DMS153 (cell line): ENCODE measurements around the gene PEX10.
A peak's percentile ranks its signal among the peaks of the same experiment; 100 is the strongest.

Source experiments
- DNase-seq: peaks from one replicate; lab custom pipeline; 2025; lab: John Stamatoyannopoulos, UW

Gene PEX10

GRCh38 chr1:2404890-2405511 is 7.4 kb downstream of the PEX10 start:
- no peak for DNase-seq

- no peak for DNase-seq
These were observed 8.0 kb downstream of the PEX10 start for GRCh38 chr1:2404142-2404889.

DNA sequence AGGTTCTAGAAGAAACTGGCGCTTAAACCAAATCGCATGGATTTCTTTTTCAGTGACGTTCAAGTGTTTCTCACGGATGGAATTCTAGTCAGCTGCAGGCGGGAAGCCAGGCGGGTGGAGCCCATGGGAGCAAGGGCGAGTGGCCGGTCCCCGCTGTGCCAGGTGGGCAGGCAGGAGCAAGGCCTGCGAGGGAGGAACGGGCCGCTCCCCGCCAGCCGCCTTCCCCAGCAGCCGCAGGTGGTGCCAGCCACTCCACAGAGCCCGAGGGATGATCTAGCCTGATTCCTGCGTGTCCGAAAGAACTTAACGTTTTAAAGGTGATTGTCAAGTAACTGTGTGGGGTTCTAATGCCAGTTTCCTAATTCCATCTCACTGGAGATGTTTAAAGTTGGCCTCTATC is 9.1 kb downstream of the PEX10 start:
- no peak for DNase-seq

DNA sequence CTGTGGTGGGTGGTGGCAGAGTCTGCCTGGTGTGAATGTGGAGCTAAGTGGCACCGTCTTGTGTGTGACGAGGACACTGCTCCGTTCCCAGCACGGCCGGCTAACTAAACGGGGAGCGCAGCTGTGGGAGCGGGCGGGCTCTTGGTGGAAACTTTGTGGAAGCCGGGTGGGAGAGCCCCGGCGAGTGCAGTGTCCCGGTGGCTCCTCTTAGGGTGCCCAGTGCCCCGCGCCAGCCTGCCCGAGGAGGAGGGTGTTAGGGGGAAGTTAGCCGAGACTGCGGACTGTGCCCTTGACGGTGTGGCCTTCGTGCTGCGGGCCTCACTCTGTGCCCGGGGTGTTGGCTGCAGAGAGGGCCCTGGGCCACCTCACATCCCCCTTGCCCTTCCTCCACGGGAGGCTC is 9.9 kb downstream of the PEX10 start:
- DNase-seq = no peak

GRCh38 chr1:2400950-2401649 is 11.3 kb downstream of the PEX10 start:
- no peak for DNase-seq

DNA sequence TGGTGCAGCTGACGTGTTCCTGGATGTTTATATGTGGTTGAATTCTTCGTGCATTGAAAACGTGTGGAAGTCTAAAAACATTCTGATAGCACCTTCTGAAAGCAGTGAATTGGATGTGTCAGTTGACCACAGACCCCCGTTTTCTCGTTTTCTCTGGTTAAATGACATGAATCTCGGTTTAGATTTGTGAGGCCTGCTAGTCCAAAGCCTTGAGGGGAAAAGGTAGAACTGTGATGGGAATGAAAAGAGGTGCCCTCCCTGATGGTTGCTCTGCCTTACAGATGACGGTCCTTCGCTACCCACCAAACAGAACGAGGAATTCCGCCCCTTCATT is 11.8 kb downstream of the PEX10 start:
- no peak for DNase-seq

DNA sequence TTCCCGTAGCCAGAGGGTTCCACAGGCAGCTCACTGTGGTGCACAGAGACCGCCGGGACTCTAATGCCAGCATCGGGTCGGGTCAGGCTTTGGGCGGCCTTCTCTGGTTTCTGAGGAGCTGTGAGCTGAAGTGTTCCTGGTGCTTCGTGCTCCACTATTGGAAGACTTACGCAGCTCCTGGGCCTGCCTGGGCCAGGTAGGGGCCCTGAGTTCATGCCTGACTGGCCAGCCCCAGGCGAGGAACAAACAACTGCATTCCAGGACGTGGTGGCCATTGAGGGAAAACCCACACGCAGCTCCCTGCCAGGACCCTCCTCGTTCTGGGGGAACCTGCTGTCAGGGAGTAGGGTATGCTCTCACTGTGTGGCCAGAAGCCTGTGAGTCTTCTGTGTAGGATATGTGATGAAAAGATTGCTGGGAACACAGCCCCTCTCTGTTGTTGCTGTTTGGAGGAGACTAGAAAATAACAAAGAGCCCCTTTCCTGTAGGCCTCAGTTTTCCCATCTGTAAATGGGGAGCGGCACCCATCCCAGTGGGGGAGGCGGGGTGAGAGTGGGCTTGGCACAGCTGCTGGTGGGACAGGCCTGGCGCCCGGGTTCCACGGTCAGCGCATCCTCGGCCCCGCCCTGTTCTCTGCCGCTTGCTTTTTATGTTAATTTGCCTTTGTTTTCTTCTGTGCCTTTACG is 12.3 kb downstream of the PEX10 start:
- DNase-seq = no peak

DNA sequence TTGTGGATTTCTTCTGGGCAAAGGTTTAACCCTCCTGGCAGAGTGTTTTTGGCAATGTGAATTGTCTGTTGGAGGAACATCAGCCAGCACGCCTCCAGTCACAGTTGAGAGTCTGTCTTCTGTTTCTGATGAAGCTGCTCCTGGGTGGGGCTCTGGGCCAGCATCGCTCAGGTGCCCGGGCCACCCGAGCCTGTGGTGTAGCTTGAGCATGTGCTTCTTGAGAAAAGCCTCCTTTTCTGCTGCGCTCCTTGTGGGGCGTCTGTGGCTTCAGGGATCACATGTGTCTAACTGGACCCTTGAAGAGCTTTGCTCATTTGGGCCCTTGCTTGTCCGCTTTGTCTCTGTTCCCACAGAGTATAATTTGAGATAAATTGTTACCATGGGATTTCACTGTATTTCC is 13.5 kb downstream of the PEX10 start:
- DNase-seq = no peak

- no peak for DNase-seq
These were observed 15.2 kb downstream of the PEX10 start for GRCh38 chr1:2397007-2397679.

DNA sequence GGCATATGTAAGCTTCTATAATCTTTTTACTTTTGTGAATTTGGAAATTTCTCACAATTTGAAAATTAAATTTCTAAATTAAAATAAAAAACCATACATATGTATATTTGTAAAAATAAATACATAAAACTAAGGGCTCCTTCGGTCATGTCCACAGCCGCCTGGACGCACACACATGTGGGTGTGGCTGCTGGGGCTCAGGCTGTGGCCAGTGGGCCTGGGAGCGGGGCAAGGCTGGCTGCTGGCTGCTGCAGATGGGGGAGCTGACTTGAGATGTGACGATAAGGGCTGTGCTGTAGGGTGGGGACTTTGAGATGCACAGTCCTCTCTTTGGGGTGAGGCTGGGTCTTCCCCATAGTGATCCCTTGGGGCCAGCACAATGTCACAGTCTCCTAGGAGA is 15.9 kb downstream of the PEX10 start:
- DNase-seq = no peak

- no peak for DNase-seq
These were observed 16.3 kb downstream of the PEX10 start for GRCh38 chr1:2396059-2396458.

- DNase-seq = no peak
These were observed 17.1 kb downstream of the PEX10 start for GRCh38 chr1:2395245-2395644.

DNA sequence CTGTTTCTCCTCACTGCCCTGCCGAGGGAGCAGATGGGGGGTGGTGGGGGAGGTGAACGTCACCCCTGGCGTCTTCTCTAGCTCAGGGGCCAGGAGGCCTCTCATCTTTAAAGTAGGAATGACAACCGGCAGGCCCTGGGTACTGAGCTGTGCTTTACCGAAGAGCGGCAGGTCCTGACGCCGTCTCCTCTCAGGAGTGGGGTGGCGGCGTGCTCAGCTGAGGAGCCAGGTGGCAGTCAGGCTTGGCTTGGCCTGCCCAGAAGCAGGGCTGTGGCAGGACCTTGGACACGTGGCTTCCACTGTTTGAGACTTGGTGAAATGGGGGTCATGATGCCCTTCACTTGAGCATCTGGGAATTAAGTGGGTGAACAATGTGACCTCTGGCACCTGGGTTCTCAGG is 17.6 kb downstream of the PEX10 start:
- DNase-seq = no peak

- no peak for DNase-seq
These were observed 18.1 kb downstream of the PEX10 start for GRCh38 chr1:2394220-2394619.

DNA sequence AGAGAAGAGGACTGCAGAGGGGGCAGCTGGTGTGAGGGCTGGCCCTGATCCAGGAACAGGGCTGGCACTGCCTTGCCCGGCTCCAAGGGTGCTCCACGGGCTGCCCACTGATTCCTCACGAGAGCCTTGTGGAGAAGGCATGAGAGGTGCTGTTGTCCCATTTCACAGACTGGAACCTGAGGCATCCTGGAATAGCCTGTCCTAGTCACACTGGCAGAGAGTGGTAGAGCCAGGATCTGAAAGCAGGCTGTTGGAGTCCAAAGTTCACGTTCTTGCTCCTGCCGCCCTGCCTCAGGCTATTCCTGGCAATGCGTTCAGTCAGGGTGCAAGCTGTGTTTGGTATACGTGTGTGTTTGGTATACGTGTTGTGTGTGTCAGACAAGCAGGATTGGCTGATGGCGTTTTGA is 18.9 kb downstream of the PEX10 start:
- DNase-seq = no peak

DNA sequence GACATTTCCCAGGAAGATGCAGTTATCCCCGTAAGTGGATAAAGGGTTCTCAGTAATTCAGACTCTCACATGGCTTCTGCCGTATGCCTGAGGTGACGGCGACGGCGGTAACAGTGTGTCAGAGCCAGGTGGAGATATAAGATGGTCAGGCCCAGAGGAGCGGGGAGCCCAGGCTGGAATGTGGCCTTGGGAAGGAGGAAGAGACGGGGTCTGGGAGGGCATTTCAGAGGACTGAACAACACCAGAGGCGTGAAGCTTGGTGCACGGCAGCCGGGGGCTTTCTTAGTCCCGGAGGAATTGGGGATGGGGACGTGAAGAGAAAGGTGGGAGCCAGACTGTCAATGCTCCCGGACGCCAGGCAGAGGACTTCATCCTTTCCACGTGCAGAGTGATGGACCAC is 19.7 kb downstream of the PEX10 start:
- DNase-seq = no peak

DNA sequence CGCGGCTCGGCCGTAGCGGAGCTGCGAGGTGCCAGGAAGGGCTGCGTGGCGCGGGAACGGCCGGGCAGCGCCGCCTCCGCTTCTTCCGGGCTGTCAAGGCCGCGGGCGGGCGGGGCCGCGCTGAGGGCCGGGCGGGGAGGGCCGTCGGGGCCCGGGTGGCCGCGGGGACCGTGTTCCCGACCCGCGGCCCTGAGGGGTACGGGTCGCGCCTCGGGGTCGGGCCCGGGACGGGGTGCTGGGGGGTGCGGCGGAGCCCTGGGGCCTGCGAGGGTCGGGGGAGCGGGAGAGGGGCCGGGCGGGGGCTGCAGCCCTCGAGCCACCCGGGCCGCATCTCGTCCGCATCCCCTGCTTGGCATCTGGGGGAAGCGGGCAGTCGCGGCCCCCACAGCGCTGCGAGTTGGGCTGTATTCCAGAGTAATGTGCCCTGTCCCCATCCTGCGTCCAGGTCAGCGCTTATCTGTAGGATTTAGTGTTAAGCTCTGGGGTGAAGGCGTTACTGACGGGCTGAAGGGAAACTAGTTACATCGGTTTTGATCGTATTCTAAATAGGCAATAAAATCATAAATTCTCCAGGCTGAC is 20.3 kb downstream of the PEX10 start:
- no peak for DNase-seq

DNA sequence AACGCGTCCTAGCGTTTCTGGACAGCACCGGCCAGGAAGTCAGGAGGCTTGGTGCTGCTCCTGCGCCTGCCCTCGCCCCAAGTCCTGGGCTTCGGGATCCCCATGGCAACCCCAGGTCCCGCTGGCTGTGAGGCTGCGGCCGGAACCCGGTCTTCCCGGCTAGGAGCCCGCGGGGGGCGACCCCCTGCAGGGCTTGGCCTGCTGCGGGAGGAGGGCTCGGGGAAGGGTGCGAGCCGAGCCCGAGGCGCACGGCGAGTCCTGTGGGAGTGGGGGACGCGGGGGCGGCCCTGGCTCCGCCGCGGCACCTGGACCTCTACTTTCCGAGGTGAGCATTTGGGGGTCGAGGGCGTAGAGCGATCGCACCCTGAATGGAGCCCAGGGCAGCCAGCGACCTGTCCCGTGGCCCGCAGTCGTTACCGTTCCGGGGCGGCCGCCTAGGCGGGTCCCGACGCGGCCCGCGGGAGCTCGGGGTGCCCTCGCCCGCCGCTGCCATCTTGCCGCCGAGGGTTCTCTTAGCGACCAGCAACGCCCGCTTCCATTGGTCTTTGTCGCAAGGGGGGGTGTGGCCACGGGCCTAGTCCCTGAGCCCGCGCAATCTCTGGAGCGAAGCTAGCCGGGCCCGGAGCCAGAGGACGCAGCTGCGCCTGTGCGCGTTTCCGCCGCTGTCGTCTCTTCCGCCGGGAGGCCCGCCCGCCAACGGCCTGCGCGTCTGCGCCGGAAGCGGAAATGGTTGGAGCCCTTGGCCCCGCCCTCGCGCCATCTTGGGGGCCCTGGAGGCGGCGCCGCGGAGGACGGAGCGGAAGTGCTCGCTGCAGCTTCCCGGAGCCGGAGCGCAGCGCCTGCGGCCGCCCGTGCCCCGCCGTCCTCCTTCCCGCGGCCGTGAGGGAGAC is 21.1 kb downstream of the PEX10 start, which contains the start of the genes MORN1 and RER1:
Gene MORN1, minus strand, starts transcription at position 514 of the 890 bp plus-strand sequence. Its CDS starts 21 bp downstream, at position 493.
Gene RER1, plus strand, starts transcription at position 801 of the 890 bp plus-strand sequence. CDS start 3,950 bp downstream, outside the sequence.
- DNase-seq = peak; percentile 100

DNA sequence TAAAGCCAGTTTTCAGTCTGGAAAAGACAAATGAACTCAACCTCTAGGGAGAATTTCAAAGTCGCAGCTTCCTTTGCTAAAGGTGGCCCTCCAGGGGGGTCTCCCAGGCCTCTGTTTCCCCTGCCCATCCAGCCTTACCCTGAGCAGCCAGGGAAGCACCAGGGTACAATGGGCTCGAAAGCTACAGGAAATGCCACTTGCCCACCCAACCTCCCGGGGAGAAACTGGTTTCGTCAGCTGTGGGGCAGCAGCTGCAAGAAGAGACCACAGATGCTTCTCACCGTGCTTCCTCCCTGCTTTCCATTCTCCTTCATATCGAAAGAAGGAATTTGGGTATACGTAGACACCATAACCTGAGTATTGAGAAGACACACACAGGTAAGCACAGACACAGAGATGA is 22.7 kb downstream of the PEX10 start:
- no peak for DNase-seq
